ENCODE results near the gene TRIM54.

Gene TRIM54

DNA sequence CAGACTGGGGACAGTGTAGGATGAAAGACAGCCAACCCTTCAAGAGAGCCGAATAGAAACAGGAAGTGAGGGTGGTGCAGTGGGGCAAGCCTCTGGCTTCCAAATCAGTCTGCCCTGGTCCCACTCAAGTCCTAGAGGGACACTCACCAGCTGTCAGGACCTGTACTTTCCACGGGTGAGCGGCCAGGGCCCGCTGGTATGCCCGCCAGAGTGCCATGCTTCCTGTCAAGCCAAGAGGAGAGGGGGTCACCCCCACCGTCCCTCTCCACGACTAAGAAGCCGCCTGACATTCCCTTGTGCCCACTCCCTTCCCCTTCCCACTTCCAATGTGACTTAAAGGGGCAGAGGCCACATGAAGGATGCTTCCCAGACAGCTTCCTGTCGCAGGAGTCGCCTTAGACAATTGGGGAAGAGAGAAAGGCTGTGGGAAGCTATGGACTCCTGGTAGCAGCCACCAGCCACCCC lies 40.1 kb downstream of the TRIM54 start:
- DNase-seq (ENCODE audit: low read depth), result no peak
- TF ChIP-seq CTCF (IDR thresholded peaks at IDR 0.05; ENCODE audit: low read length, missing control alignments), result no peak

GRCh38 chr2:27322766-27323595 lies 40.8 kb downstream of the TRIM54 start, which contains the start of gene MPV17:
Gene MPV17, minus strand, starts transcription at chr2:27323097. Its CDS starts 580 bp downstream, at chr2:27322517.
- DNase-seq (ENCODE audit: low read depth), result peak; percentile 92
- peak within 1 kb of the TSS; percentile 92 for H3K4me3 ChIP-seq (replicated peaks; ENCODE audit: low read depth, low read length)
- no peak for TF ChIP-seq CTCF (IDR thresholded peaks at IDR 0.05; ENCODE audit: low read length, missing control alignments)

More for the DNA sequence above, 40.1 kb downstream of the TRIM54 start:
- H3K4me3 ChIP-seq (replicated peaks; ENCODE audit: low read depth, low read length), result peak overlapping the region; percentile 92

DNA sequence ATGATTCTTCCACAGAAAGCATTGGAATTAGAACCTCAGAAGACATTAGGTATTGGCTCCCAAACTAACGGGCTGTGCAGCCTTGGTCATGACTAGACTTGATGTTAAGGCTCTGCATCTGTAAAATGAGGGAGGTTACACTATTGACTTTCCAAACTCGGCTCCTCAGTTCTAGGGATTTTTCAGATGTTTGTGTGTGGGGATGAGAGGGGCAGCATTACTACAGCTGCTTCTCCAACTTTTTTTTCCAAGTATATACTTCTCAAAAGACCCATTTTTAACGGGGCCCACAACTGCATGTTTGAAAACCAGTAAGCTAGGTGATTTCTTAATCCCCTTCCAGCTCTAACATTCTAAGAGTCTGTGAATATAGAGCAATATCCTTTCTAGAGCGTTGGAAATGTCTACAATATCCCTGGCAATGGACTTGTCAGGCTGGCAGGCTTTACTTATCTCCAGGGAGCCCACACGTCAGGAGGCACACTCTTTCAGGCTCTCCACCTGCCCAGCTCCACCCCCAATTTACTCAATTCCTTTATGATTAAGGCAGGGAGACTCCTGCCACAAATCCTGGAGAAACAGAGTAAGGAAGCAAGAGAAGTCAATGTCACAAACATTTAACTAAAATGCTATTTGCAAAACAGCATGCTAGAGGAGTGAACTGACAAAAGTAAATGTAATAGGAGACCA lies 41.5 kb downstream of the TRIM54 start:
- no peak for TF ChIP-seq CTCF (IDR thresholded peaks at IDR 0.05; ENCODE audit: low read length, missing control alignments)
- no peak for DNase-seq (ENCODE audit: low read depth)
- peak overlapping the region; percentile 92 for H3K4me3 ChIP-seq (replicated peaks; ENCODE audit: low read depth, low read length)

DNA sequence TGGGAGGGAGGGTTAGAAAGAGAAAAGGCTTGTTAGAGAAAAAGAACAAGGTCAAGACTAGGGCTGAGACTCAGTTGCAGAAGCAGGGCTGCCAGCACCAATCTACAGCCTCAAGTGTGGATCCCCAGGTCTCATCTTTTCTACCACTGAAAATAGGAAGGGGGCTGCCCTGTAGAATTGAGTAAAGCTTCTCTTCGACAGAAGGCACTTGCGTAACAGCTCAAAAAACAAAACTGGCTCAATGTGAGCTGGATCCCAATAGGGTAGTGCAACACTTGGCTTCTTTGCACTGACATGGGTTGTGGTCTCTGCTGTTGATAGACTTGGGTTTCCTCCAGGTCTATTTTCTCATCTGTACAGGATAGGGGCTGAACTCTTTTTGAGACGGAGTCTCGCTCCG lies 42.5 kb downstream of the TRIM54 start:
- no peak for TF ChIP-seq CTCF (IDR thresholded peaks at IDR 0.05; ENCODE audit: low read length, missing control alignments)
- DNase-seq (ENCODE audit: low read depth), result no peak

DNA sequence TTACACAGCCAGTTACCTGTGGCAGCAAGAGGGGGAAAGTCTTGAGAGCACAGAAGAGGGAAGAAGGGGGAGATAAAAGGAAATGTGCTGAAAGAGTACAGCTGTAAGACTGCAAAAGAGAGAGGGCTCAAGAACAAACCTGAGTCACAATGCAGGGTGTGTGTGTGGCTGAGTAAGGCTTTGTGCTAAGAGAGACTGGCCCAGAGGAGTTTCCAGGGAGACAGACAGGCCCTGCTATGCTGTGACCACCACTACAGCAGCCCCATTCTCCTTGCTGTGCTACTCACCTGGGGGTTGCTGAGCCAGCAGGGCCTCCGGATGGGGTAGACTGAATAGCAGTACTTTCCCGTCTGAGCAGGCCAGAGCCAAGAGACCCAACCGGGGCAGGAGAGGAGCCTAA lies 53.1 kb downstream of the TRIM54 start:
- no peak for DNase-seq (ENCODE audit: low read depth)
- no peak for TF ChIP-seq CTCF (IDR thresholded peaks at IDR 0.05; ENCODE audit: low read length, missing control alignments)
- H3K4me3 ChIP-seq (replicated peaks; ENCODE audit: low read depth, low read length), result no peak overlapping the region

More for the DNA sequence above, 42.5 kb downstream of the TRIM54 start:
- H3K4me3 ChIP-seq (replicated peaks; ENCODE audit: low read depth, low read length), result no peak overlapping the region

- DNase-seq (ENCODE audit: low read depth), result no peak
- no peak for TF ChIP-seq CTCF (IDR thresholded peaks at IDR 0.05; ENCODE audit: low read length, missing control alignments)
- no peak overlapping the region for H3K4me3 ChIP-seq (replicated peaks; ENCODE audit: low read depth, low read length)
Observed at GRCh38 chr2:27336173-27336572, 53.9 kb downstream of the TRIM54 start.
